CD1c-positive myeloid dendritic cell (primary cell): ENCODE results near the gene GMPR.
A peak's percentile ranks its signal among the peaks of the same experiment; 100 is the strongest.

Source experiments
- DNase-seq: peaks from one replicate; pipeline ENCODE4 v3.0.0-alpha.2; 2016; ENCODE audit errors: extremely low spot score

Gene GMPR

GRCh38 chr6:16272201-16272600 lies 33.8 kb downstream of the GMPR start:
- no peak for DNase-seq

GRCh38 chr6:16273256-16273655 lies 34.9 kb downstream of the GMPR start:
- no peak for DNase-seq

DNA sequence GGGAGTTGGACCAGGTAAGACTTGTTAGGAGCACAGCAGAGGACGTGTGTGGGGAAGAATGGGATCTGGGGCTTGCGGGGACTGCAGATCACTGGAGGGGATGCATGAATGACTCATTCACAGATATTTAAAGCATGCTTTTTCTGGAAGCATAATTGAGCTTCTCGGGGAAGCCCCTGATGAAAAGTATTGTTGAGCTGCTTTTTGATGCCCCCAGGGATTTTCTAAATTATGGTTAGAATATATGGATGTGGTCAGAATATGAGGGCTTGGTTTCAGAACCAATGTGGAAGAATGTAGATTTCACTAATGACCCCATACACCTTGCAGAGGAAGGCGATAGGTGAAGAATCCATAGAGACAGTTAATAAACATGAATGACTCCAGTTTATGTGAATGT lies 36.1 kb downstream of the GMPR start:
- DNase-seq, result no peak

- DNase-seq, result no peak
Measured at GRCh38 chr6:16274885-16275589, 36.6 kb downstream of the GMPR start.

GRCh38 chr6:16277101-16277981 lies 39.0 kb downstream of the GMPR start:
- DNase-seq, result peak; percentile 67

DNA sequence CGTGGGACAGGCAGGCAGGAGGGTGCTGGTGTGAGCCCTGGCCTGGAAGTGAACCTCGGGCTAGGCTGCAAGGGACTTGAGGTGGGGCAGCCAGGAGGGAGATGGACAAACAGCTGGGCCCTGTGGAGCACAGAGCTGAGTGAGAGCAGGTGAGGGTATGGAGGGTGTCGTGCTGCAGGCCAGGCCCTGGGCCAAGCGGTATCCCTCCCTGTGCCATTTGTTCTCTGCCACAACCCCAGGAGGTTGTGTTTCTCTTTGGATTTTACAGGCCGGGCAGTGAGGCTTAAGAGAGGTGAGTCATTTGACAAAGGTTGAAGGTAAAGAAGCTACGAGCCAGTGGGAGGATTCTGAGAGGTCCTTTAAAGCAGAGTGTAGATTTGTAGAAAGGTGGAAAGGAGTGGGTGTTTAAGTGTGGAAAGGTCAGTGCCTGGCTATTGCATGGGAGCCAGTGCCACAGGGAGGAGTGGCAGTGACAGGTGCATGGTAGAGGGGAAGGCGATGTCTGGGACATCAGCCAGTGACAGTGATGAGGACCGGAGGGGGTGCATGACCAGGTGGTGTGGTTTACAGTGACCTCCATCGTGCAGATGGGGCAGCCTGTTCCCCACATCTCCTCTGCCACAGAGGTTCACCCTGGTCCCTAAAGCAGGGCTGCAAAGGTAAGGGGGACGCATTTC lies 39.8 kb downstream of the GMPR start:
- DNase-seq, result no peak

DNA sequence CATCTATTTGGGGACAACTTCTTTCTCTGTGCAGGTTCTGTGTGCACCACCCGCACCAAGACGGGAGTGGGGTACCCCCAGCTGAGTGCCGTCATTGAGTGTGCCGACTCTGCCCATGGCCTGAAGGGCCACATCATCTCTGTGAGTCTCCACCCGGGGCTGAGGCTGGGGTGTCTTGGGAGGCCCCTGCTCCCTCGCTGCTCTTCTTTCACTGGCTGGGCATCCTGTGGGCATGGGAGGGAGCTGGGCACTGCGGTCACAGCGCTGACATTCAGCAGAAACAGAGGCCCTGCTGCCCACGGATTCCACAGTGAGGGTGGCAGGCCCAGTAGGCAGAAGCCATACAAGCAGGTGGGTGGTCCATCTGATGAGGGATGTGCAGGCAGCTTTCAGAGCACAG lies 40.4 kb downstream of the GMPR start:
- no peak for DNase-seq

GRCh38 chr6:16279243-16279642 lies 40.9 kb downstream of the GMPR start:
- peak; percentile 30 for DNase-seq

GRCh38 chr6:16282370-16282769 lies 44.0 kb downstream of the GMPR start:
- no peak for DNase-seq

DNA sequence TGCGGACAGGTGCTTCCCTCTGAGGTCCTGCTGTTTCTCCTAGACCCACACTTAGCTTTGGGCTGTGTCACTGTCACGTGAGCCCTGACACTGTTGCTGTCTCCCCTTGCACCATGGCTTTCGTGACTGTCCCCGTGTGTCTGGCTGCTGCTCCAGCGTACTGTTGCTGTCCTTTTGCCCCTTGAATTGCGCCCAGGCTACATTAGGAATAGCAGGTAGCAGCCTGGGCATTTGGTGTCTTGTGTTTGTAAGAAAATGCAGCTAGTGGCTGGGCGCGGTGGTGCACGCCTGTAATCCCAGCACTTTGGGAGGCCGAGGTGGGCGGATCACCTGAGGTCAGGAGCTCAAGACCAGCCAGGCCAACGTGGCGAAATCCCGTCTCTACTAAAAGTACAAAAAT lies 46.1 kb downstream of the GMPR start:
- no peak for DNase-seq

DNA sequence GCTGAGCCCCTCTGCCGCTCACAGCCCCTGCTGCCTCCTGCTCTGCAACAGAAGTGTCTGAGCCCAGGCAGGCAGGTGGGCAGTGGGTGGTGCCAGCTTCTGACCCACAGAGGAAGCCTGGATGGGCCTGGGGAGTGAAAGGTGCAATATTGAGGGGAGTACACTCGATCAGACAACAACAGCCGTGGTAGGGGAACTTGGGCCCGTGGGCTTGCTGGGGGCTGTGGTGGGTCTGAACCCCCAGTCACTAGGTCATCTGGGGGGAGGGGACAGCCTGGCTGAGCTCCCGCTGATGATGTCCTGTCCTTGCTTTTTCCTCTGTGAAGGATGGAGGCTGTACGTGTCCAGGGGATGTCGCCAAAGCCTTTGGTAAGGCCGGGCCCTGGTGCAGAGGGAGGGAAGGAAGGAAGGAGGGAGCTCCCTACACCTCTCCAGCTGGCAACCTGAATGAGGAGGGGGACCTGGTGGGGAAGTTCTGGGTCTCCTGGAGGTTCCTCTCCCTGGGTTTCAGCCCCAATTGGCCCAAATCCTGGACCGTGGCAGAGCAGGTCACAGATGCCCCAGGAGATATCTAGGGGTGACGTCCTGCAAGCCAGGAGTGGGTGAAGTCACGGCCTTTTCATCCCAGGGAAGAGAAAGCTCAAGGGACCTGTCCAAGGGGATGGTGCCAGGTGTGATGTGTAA lies 47.2 kb downstream of the GMPR start:
- DNase-seq, result no peak

DNA sequence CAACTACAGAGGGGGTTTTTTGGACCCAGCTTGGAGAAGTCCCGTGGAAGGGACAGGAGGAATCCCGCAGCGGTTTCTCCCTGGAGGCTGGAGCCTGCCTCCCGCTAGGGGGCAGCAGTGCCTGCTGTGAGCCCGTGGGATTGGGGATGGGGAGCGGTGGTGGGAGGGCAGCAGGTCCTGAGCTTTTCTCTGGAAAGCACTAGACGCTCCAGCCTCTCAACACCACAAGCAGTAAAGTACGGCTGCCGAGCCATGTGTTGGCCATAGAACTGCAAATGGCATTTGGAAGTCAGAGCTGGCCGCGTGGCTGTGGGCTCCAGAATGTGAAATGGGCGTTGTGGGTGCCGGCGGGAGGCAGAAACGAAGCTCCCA lies 47.8 kb downstream of the GMPR start:
- DNase-seq, result no peak

- DNase-seq, result no peak
Measured at GRCh38 chr6:16288163-16288562, 49.8 kb downstream of the GMPR start.

- no peak for DNase-seq
Measured at GRCh38 chr6:16291739-16292138, 53.4 kb downstream of the GMPR start.

DNA sequence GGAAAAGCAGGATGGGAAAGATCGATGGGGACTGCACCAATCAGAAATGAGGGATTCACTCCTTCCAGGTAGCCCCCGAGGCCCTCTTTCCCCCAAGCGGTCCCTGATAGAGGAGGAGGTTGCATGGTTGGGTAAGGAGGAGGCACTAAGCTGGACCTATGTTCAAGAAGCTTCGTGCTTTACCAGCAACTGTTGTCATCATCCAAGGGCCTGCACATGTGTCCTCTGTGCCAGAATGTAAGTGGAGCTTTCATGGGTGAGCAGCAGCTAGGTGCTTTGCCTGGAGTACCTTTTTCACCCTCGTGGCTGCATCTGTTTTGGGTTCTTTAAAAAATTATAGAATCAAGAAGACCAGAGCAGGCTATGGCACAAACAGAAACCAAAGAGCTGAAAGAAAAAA lies 54.0 kb downstream of the GMPR start:
- no peak for DNase-seq

DNA sequence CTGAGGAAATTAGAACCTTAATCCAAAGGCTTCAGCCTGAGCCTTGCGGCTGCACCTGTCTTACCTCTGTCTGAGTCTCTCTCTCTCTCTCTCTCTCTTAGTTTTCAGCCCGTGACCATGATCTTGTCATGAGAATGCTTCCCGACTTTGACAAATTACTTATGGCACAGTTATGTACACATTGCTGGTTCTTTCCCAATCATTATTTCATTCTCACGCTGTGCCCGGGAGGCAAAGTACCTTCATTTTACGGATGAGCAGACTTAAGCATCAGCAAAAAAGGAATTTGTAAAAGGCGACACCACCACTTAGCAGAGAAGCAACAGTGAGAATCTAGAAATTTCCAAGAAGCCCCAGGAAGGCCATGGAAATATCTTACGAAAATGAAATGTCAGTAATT lies 54.6 kb downstream of the GMPR start:
- DNase-seq, result no peak

GRCh38 chr6:16294371-16294770 lies 56.0 kb downstream of the GMPR start:
- no peak for DNase-seq

- no peak for DNase-seq
Measured at GRCh38 chr6:16295060-16295459, 56.7 kb downstream of the GMPR start.

GRCh38 chr6:16295471-16295870 lies 57.1 kb downstream of the GMPR start:
- DNase-seq, result no peak

- DNase-seq, result no peak
Measured at GRCh38 chr6:16296061-16296670, 57.8 kb downstream of the GMPR start.

GRCh38 chr6:16299861-16300260 lies 61.5 kb downstream of the GMPR start:
- DNase-seq, result no peak

DNA sequence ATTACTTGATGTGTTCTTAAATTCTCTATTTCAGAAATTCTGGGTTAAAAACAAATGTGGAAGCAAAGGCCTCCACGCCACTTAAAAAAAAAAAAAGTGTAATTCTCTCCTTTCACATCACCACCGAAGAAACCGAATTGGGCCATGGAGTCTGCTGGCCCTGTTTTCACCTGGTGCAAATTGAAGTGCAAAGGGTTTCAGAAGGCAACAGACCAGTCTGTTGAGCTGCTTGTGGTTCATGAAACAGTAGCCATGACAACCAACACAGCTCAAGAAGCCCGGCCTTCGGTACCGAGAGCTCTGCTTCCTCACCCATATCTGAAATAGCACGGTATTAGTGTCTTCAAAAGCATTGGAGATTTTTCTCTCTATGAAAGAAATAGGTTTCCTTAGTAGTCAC lies 63.1 kb downstream of the GMPR start:
- no peak for DNase-seq
